HepG2 (cell line): ENCODE data around the gene CYB5A. TPM values are rescaled to one million over a fixed set of nuclear protein-coding genes. Genes with fewer than 3 reads are reported as not detected.

ENCODE experiments used
- CCAR2 ChIP-seq: fragments of 200-400 bp; formaldehyde crosslinking; optimal IDR thresholded peaks from 2 replicates; pipeline ENCODE3; 2018; ENCODE audit warnings: low read depth, mild to moderate bottlenecking, low read length, moderate library complexity
- EEA1 ChIP-seq: sonication (generic); formaldehyde crosslinking; IDR thresholded peaks from 2 replicates; pipeline ENCODE4 v1.5.1; 2020; ENCODE audit warnings: mild to moderate bottlenecking, missing genetic modification reagents, borderline replicate concordance
- IKZF1 ChIP-seq: fragments of 450-650 bp; IDR thresholded peaks from 2 replicates; pipeline ENCODE4 v1.7.1; 2016
- LCORL ChIP-seq, 2 experiments: fragments of 450-650 bp in 1 of 2; sonication (generic) in 1 of 2; formaldehyde crosslinking in 1 of 2; IDR thresholded peaks; 2 replicates each; pipeline versions ENCODE4 v1.5.0 to v1.6.1; 2017 to 2020; ENCODE audit warnings: antibody characterized with exemption in 1 of 2, missing genetic modification reagents in 1 of 2
- MBD4 ChIP-seq: IDR thresholded peaks from 2 replicates; pipeline ENCODE4 v1.6.1; 2012; ENCODE audit warnings: low read length, inconsistent platforms, borderline replicate concordance
- MIER2 ChIP-seq: IDR thresholded peaks from 2 replicates; pipeline ENCODE4 v1.6.1; 2016; ENCODE audit warnings: missing biosample characterization, missing genetic modification reagents
- NFYB ChIP-seq: sonication (generic); formaldehyde crosslinking; IDR thresholded peaks from 2 replicates; pipeline ENCODE4 v1.4.0; 2020; ENCODE audit warnings: missing genetic modification reagents
- PHF21A ChIP-seq: sonication (generic); formaldehyde crosslinking; IDR thresholded peaks from 2 replicates; pipeline ENCODE4 v1.5.0; 2020; ENCODE audit warnings: mild to moderate bottlenecking, missing genetic modification reagents
- POGZ ChIP-seq: sonication (generic); formaldehyde crosslinking; IDR thresholded peaks from 2 replicates; pipeline ENCODE4 v1.4.0; 2020; ENCODE audit warnings: mild to moderate bottlenecking, missing genetic modification reagents
- SMARCE1 ChIP-seq: fragments of 450-650 bp; IDR thresholded peaks from 2 replicates; pipeline ENCODE4 v1.6.1; 2017; ENCODE audit warnings: borderline replicate concordance
- STAG1 ChIP-seq: sonication (generic); formaldehyde crosslinking; IDR thresholded peaks from 2 replicates; pipeline ENCODE4 v1.4.0; 2020; ENCODE audit warnings: missing genetic modification reagents
- ZNF367 ChIP-seq: sonication (generic); formaldehyde crosslinking; IDR thresholded peaks from 2 replicates; pipeline ENCODE4 v1.4.0; 2020; ENCODE audit warnings: missing genetic modification reagents, borderline replicate concordance
- ZNF446 ChIP-seq: sonication (generic); formaldehyde crosslinking; IDR thresholded peaks from 2 replicates; pipeline ENCODE4 v1.5.0; 2020; ENCODE audit warnings: mild to moderate bottlenecking, missing genetic modification reagents
- polyA plus RNA-seq, 8 experiments: library from polyadenylated mRNA; depleted of rRNA in 3 of 8; stranded (reverse) in 7 of 8; unstranded in 1 of 8; fragments of >200 nt; fragmentation: Illumina TruSeq in 4 of 8; extraction: Trizol in 4 of 8; gene quantifications; 2 replicates each; pipeline versions ENCODE4 v1.2.1 to v1.2.3, GENCODE V29; 2011 to 2016; ENCODE audit warnings: low read depth in 4 of 8, missing spikeins in 1 of 8, mixed read lengths in 1 of 8; ENCODE audit not compliant: insufficient read depth in 1 of 8
- total RNA-seq, 5 experiments: library from RNA; depleted of rRNA; stranded (reverse); fragments of >200 nt; fragmentation: Illumina TruSeq; extraction: Trizol; gene quantifications; 2 replicates each; pipeline ENCODE4 v1.2.3, GENCODE V29; 2016; ENCODE audit warnings: low read depth in 1 of 5
- TF ChIP-seq, protein P1 (sequence below): sonication (generic); formaldehyde crosslinking; IDR thresholded peaks from 2 replicates; pipeline ENCODE4 v1.5.1; 2020; ENCODE audit warnings: mild to moderate bottlenecking, missing genetic modification reagents
- TF ChIP-seq, protein P2 (sequence below): IDR thresholded peaks from 2 replicates; pipeline ENCODE4 v1.6.1; 2016; ENCODE audit warnings: low read depth, missing genetic modification reagents, missing compliant biosample characterization
- TF ChIP-seq, protein P3 (sequence below): sonication (generic); formaldehyde crosslinking; conservative IDR thresholded peaks from 2 replicates; pipeline ENCODE4 v1.5.0; 2020; ENCODE audit warnings: missing genetic modification reagents

CYB5A gene
- total and polyA plus RNA-seq, 2 of the 13 experiments (the other 11 are each of a cell fraction or from before 2014, with no cell fraction given), result 215 to 356 TPM

DNA sequence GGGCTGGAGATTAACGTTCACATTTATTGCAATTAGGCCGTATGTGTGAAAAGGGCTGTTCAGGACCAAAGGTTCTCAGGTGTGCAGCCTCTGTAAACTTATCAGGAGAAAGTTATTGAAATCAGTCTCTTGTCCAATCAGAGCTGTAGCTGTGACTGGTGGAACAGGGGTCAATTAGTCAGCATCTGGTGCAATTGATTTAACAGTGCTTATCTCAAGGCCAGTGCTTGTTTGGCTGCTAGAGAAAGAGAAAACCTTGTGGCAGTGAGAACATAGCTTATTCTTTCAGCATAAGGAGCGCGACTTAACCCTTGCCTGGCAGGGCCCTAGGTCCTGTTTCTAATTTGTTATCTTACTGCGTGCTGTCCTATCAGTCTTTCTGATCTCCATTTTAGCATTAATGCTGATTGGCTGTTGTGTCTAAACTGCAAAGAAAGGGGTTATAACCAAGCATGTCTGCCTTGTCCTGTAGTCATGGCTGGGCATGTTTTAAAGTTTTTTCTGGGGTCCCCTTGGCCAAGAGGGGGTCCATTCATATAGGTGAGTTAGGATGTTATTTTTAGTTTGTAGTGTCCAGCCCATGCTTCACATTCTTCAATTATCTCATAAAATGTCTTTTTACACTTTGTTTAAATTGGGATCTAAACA, 66.4 kb downstream of the CYB5A start (continued):
- TF ChIP-seq, protein P1, sequence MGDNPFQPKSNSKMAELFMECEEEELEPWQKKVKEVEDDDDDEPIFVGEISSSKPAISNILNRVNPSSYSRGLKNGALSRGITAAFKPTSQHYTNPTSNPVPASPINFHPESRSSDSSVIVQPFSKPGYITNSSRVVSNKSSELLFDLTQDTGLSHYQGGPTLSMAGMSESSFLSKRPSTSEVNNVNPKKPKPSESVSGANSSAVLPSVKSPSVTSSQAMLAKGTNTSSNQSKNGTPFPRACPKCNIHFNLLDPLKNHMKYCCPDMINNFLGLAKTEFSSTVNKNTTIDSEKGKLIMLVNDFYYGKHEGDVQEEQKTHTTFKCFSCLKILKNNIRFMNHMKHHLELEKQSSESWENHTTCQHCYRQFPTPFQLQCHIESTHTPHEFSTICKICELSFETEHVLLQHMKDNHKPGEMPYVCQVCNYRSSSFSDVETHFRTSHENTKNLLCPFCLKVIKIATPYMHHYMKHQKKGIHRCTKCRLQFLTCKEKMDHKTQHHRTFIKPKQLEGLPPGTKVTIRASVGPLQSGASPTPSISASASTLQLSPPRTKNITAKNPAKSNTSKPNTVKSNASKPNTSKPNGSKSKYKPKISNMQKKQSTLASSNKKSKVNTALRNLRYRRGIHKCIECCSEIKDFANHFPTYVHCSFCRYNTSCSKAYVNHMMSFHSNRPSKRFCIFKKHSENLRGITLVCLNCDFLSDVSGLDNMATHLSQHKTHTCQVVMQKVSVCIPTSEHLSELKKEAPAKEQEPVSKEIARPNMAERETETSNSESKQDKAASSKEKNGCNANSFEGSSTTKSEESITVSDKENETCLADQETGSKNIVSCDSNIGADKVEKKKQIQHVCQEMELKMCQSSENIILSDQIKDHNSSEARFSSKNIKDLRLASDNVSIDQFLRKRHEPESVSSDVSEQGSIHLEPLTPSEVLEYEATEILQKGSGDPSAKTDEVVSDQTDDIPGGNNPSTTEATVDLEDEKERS (CRISPR knock-in tag), result no peak
- TF ChIP-seq IKZF1 (no peak), ZNF446 (CRISPR knock-in tag) (no peak), EEA1 (CRISPR knock-in tag) (no peak), ZNF367 (CRISPR knock-in tag) (no peak), PHF21A (CRISPR knock-in tag) (peak; percentile 47; the same call in 1 of the 2 replicates), SMARCE1 (no peak), LCORL (IDR thresholded peaks at IDR 0.05) (no peak), LCORL (CRISPR knock-in tag; IDR thresholded peaks at IDR 0.05) (peak; percentile 53; the same call in 1 of the 2 replicates), CCAR2 (no peak), NFYB (CRISPR knock-in tag) (peak; percentile 68), MBD4 (no peak), MIER2 (CRISPR knock-in tag) (no peak), STAG1 (CRISPR knock-in tag) (no peak), POGZ (CRISPR knock-in tag) (peak; percentile 65; the same call in 1 of the 2 replicates)
- TF ChIP-seq, protein P2, sequence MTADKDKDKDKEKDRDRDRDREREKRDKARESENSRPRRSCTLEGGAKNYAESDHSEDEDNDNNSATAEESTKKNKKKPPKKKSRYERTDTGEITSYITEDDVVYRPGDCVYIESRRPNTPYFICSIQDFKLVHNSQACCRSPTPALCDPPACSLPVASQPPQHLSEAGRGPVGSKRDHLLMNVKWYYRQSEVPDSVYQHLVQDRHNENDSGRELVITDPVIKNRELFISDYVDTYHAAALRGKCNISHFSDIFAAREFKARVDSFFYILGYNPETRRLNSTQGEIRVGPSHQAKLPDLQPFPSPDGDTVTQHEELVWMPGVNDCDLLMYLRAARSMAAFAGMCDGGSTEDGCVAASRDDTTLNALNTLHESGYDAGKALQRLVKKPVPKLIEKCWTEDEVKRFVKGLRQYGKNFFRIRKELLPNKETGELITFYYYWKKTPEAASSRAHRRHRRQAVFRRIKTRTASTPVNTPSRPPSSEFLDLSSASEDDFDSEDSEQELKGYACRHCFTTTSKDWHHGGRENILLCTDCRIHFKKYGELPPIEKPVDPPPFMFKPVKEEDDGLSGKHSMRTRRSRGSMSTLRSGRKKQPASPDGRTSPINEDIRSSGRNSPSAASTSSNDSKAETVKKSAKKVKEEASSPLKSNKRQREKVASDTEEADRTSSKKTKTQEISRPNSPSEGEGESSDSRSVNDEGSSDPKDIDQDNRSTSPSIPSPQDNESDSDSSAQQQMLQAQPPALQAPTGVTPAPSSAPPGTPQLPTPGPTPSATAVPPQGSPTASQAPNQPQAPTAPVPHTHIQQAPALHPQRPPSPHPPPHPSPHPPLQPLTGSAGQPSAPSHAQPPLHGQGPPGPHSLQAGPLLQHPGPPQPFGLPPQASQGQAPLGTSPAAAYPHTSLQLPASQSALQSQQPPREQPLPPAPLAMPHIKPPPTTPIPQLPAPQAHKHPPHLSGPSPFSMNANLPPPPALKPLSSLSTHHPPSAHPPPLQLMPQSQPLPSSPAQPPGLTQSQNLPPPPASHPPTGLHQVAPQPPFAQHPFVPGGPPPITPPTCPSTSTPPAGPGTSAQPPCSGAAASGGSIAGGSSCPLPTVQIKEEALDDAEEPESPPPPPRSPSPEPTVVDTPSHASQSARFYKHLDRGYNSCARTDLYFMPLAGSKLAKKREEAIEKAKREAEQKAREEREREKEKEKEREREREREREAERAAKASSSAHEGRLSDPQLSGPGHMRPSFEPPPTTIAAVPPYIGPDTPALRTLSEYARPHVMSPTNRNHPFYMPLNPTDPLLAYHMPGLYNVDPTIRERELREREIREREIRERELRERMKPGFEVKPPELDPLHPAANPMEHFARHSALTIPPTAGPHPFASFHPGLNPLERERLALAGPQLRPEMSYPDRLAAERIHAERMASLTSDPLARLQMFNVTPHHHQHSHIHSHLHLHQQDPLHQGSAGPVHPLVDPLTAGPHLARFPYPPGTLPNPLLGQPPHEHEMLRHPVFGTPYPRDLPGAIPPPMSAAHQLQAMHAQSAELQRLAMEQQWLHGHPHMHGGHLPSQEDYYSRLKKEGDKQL, result no peak
- TF ChIP-seq, protein P3, sequence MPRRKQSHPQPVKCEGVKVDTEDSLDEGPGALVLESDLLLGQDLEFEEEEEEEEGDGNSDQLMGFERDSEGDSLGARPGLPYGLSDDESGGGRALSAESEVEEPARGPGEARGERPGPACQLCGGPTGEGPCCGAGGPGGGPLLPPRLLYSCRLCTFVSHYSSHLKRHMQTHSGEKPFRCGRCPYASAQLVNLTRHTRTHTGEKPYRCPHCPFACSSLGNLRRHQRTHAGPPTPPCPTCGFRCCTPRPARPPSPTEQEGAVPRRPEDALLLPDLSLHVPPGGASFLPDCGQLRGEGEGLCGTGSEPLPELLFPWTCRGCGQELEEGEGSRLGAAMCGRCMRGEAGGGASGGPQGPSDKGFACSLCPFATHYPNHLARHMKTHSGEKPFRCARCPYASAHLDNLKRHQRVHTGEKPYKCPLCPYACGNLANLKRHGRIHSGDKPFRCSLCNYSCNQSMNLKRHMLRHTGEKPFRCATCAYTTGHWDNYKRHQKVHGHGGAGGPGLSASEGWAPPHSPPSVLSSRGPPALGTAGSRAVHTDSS (CRISPR knock-in tag), result no peak
